ENCODE data around the gene PYGB.

GRCh38 chr20:25308083-25308491, 60.2 kb downstream of the PYGB start:
- no peak for TF ChIP-seq ARNTL (CRISPR knock-in tag; IDR thresholded peaks at IDR 0.05; ENCODE audit: borderline replicate concordance, low read depth)
- TF ChIP-seq PATZ1 (CRISPR knock-in tag; IDR thresholded peaks at IDR 0.05; ENCODE audit: borderline replicate concordance), result no peak
- TF ChIP-seq ZFP30 (CRISPR knock-in tag; IDR thresholded peaks at IDR 0.05), result no peak
- no peak for TF ChIP-seq CREB5 (CRISPR knock-in tag; IDR thresholded peaks at IDR 0.05; ENCODE audit: low read depth)
- TF ChIP-seq CSDC2 (CRISPR knock-in tag; IDR thresholded peaks at IDR 0.05), result no peak
- TF ChIP-seq ZNF70 (CRISPR knock-in tag; IDR thresholded peaks at IDR 0.05), result no peak
- TF ChIP-seq TSHZ2 (CRISPR knock-in tag; IDR thresholded peaks at IDR 0.05), result no peak
- no peak for TF ChIP-seq SNAI2 (CRISPR knock-in tag; IDR thresholded peaks at IDR 0.05)
- TF ChIP-seq ESRRG (CRISPR knock-in tag; IDR thresholded peaks at IDR 0.05), result no peak
